HepG2 (cell line): ENCODE data around the gene DAD1. TPM values are rescaled to one million over a fixed set of nuclear protein-coding genes. Genes with fewer than 3 reads are reported as not detected.
"Not testable (repeated sequence)": the region's sequence is repeated elsewhere in the genome, so short reads cannot be mapped to it uniquely, and the experiment has no call there.

ENCODE experiments used
- ATAC-seq: fragments of 200-7000 bp; cut with Tn5 transposase; 3 replicates; pipeline ENCODE4 v1.9.1; 2020; ENCODE audit warnings: mild to moderate bottlenecking, moderate library complexity
- BruUV-seq: library from RNA; stranded (reverse); fragments of 400-500 nt; replicated peaks from 2 replicates; lab custom pipeline; 2021; lab: Mats Ljungman, UMichigan
- CTCF ChIA-PET: fragments of 300-600 bp; formaldehyde crosslinking; extraction: SDS; loops from one replicate; lab custom pipeline; 2021; ENCODE audit warnings: low total read pairs, inconsistent platforms, low intra/inter-chr PET ratio; lab: Yijun Ruan, JAX
- POLR2A ChIA-PET: fragments of 350-600 bp; sonication (Branson Sonifier 250); formaldehyde crosslinking; loops from one replicate; lab custom pipeline; 2020; ENCODE audit warnings: antibody characterized with exemption, inconsistent platforms; lab: Yijun Ruan, JAX
- DNase-seq: peaks from one replicate; pipeline ENCODE4 v3.0.0-alpha.2; 2015; ENCODE audit warnings: low spot score
- FAIRE-seq: peaks from 3 replicates; lab custom pipeline; 2011; peaks lifted over from hg19 to GRCh38; lab: Jason Lieb, UNC
- H2AFZ ChIP-seq: one replicate; pipeline ENCODE4 v1.6.1; 2011; ENCODE audit warnings: low read length, inconsistent platforms
- H3K27ac ChIP-seq: fragments of 300-600 bp; 3 replicates; pipeline ENCODE4 v1.8.0; 2011; ENCODE audit warnings: mixed run types, mild to moderate bottlenecking, mixed read lengths, low read length, inconsistent platforms; ENCODE audit not compliant: insufficient read depth; ENCODE audit errors: extremely low read length
- H3K27me3 ChIP-seq, 2 experiments: fragments of 200-600 bp in 1 of 2; 2 replicates in 1 of 2; 3 replicates in 1 of 2; pipeline versions ENCODE4 v1.6.0 to v1.8.0; 2011; ENCODE audit warnings: low read length in 2 of 2, mild to moderate bottlenecking in 2 of 2, moderate library complexity in 2 of 2, inconsistent platforms in 1 of 2; ENCODE audit not compliant: insufficient read depth in 2 of 2, control insufficient read depth in 1 of 2
- H3K36me3 ChIP-seq, 2 experiments: fragments of 200-600 bp in 1 of 2; replicated peaks in 1 of 2; 2 replicates in 1 of 2; 3 replicates in 1 of 2; pipeline versions ENCODE4 v1.5.1 to v1.8.0; 2011; ENCODE audit warnings: low read length in 2 of 2, inconsistent platforms in 1 of 2; ENCODE audit not compliant: insufficient read depth in 2 of 2, control insufficient read depth in 1 of 2
- H3K4me1 ChIP-seq: 2 replicates; pipeline ENCODE4 v1.5.1; 2012; ENCODE audit warnings: low read length, inconsistent platforms; ENCODE audit not compliant: insufficient read depth
- H3K4me2 ChIP-seq: 2 replicates; pipeline ENCODE4 v1.6.0; 2011; ENCODE audit warnings: low read depth, low read length, inconsistent platforms
- H3K4me3 ChIP-seq, 3 experiments: fragments of 200-600 bp in 1 of 3; sonication (generic), shearing (Covaris generic) in 1 of 3; replicated peaks in 1 of 3; 2 replicates each; pipeline ENCODE4 v1.5.1; 2011 to 2016; ENCODE audit warnings: low read length in 3 of 3, inconsistent platforms in 2 of 3, low read depth in 2 of 3, mild to moderate bottlenecking in 2 of 3, control low read depth in 1 of 3, mixed read lengths in 1 of 3; ENCODE audit not compliant: insufficient read depth in 1 of 3
- H3K79me2 ChIP-seq: one replicate; pipeline ENCODE4 v1.6.1; 2011; ENCODE audit warnings: low read length, inconsistent platforms; ENCODE audit not compliant: insufficient read depth
- H3K9ac ChIP-seq: 2 replicates; pipeline ENCODE4 v1.6.0; 2011; ENCODE audit warnings: mild to moderate bottlenecking, low read depth, low read length, inconsistent platforms; ENCODE audit not compliant: insufficient read depth
- H3K9me3 ChIP-seq: 2 replicates; pipeline ENCODE4 v1.5.1; 2012; ENCODE audit warnings: mild to moderate bottlenecking, low read length
- H4K20me1 ChIP-seq: 2 replicates; pipeline ENCODE4 v1.6.0; 2011; ENCODE audit warnings: inconsistent platforms, mild to moderate bottlenecking, low read length, moderate library complexity; ENCODE audit not compliant: insufficient read depth
- DDIT3 ChIP-seq: sonication (generic); formaldehyde crosslinking; IDR thresholded peaks from 2 replicates; pipeline ENCODE4 v1.4.0; 2020; ENCODE audit warnings: mild to moderate bottlenecking, missing genetic modification reagents
- GPBP1L1 ChIP-seq: sonication (generic); formaldehyde crosslinking; IDR thresholded peaks from 2 replicates; pipeline ENCODE4 v1.5.0; 2020; ENCODE audit warnings: mild to moderate bottlenecking, missing genetic modification reagents
- LRRFIP1 ChIP-seq: sonication (generic); formaldehyde crosslinking; conservative IDR thresholded peaks from 2 replicates; pipeline ENCODE4 v1.4.0; 2020; ENCODE audit warnings: missing genetic modification reagents
- MNT ChIP-seq: fragments of 450-650 bp; IDR thresholded peaks from 2 replicates; pipeline ENCODE4 v1.6.1; 2016
- ZNF10 ChIP-seq: sonication (generic); formaldehyde crosslinking; IDR thresholded peaks from 2 replicates; pipeline ENCODE4 v1.4.0; 2020; ENCODE audit warnings: mild to moderate bottlenecking, low read depth, missing genetic modification reagents, borderline replicate concordance
- ZNF770 ChIP-seq: sonication (generic); formaldehyde crosslinking; IDR thresholded peaks from 2 replicates; pipeline ENCODE4 v1.5.0; 2020; ENCODE audit warnings: mild to moderate bottlenecking, missing genetic modification reagents
- ZNF816 ChIP-seq: sonication (generic); formaldehyde crosslinking; IDR thresholded peaks from 2 replicates; pipeline ENCODE4 v1.8.0; 2022; ENCODE audit warnings: missing genetic modification reagents, mild to moderate bottlenecking, borderline replicate concordance
- WGBS: methylation state at CpG from one replicate; pipeline ENCODE4 v1.1.6; 2017; ENCODE audit warnings: low lambda C conversion rate; 5-methylcytosine and 5-hydroxymethylcytosine counted together
- in situ Hi-C: cut with HindIII; loops from 2 replicates; pipeline ENCODE4 v1.10.0; 2017; ENCODE audit warnings: low pct_unique_long_range_greater_than_20kb; ENCODE audit not compliant: extremely low pct_ligation_motif_present
- intact Hi-C: fragments of 100-400 bp; cut with micrococcal nuclease; formaldehyde crosslinking; loops from one replicate; pipeline ENCODE4 v1.10.0; 2022; ENCODE audit not compliant: unreplicated experiment
- polyA plus RNA-seq, 8 experiments: library from polyadenylated mRNA; depleted of rRNA in 3 of 8; stranded (reverse) in 7 of 8; unstranded in 1 of 8; fragments of >200 nt; fragmentation: Illumina TruSeq in 4 of 8; extraction: Trizol in 4 of 8; gene quantifications; 2 replicates each; pipeline versions ENCODE4 v1.2.1 to v1.2.3, GENCODE V29; 2011 to 2016; ENCODE audit warnings: low read depth in 4 of 8, missing spikeins in 1 of 8, mixed read lengths in 1 of 8; ENCODE audit not compliant: insufficient read depth in 1 of 8
- total RNA-seq, 5 experiments: library from RNA; depleted of rRNA; stranded (reverse); fragments of >200 nt; fragmentation: Illumina TruSeq; extraction: Trizol; gene quantifications; 2 replicates each; pipeline ENCODE4 v1.2.3, GENCODE V29; 2016; ENCODE audit warnings: low read depth in 1 of 5

DAD1 gene
- total and polyA plus RNA-seq, 2 of the 13 experiments (the other 11 are each of a cell fraction or from before 2014, with no cell fraction given) = 558 to 626 TPM

- in situ Hi-C loops, H3K27ac ChIP-seq, H3K36me3 ChIP-seq, H2AFZ ChIP-seq, DNase-seq, intact Hi-C loops, H3K9me3 ChIP-seq, H3K4me2 ChIP-seq, H3K79me2 ChIP-seq: not testable (repeated sequence)
- CTCF ChIA-PET = interaction anchor here (1.5 to 7.7 kb wide), 2 partner anchors 98 to 299 kb away, joined by 5 to 175 read pairs; no protein-coding TSS in a partner anchor
- WGBS = 48% methylated on average over 10 of the region's 14 CpGs
- TF ChIP-seq ZNF770 = peak; percentile 88
- TF ChIP-seq, all 625 proteins: peak for 1; not testable (repeated sequence) for 624
- H4K20me1 ChIP-seq, FAIRE-seq, ATAC-seq, H3K4me3 ChIP-seq, BruUV-seq, POLR2A ChIA-PET, H3K9ac ChIP-seq: not testable (repeated sequence)
- Histone ChIP-seq H3K27me3 (peaks cover 9 to 68% of the 10 kb centered on the region in 2 experiments; a peak in 4 of 5 replicates), H3K4me1 (peaks cover 38% of the 10 kb centered on the region)
Measured at GRCh38 chr14:22553861-22554497, 35.0 kb downstream of the DAD1 start.

- Histone ChIP-seq H3K4me1 (peaks cover 34% of the 10 kb centered on the region), H3K9me3 (no peaks in the 10 kb centered on the region), H3K27ac (no peak overlapping the region), H2AFZ (no peak overlapping the region), H3K9ac (no peak overlapping the region), H3K4me2 (no peak overlapping the region), H3K27me3 (peaks cover 9 to 68% of the 10 kb centered on the region in 2 experiments; a peak in 4 of 5 replicates), H3K36me3 (no peaks in the 10 kb centered on the region), H4K20me1 (no peaks in the 10 kb centered on the region), H3K4me3 (no peak overlapping the region), H3K79me2 (no peaks in the 10 kb centered on the region)
- no TSS peak for BruUV-seq
- POLR2A ChIA-PET = no interaction called here
- in situ Hi-C loops (no loop called here), intact Hi-C loops (no loop called here)
- FAIRE-seq = no peak
- CTCF ChIA-PET = interaction anchor here (7.7 kb wide), 1 partner anchor 99 kb away, joined by 175 read pairs; no protein-coding TSS in a partner anchor
- WGBS = 8% methylated on average over 5 of the region's 5 CpGs
- ATAC-seq = no peak
- no peak for DNase-seq
- TF ChIP-seq DDIT3 (CRISPR knock-in tag) (no peak), ZNF816 (CRISPR knock-in tag) (no peak), LRRFIP1 (no peak), ZNF10 (CRISPR knock-in tag) (no peak), MNT (no peak), GPBP1L1 (no peak)
- TF ChIP-seq, all 625 proteins: peak for 0
Measured at GRCh38 chr14:22553445-22553844, 35.6 kb downstream of the DAD1 start.
